ENCODE results near the gene TBC1D8. TPM values are rescaled to one million over a fixed set of nuclear protein-coding genes. Genes with fewer than 3 reads are reported as not detected.

TBC1D8 gene
- total and polyA plus RNA-seq, 2 of the 13 experiments (the other 11 are each of a cell fraction or from before 2014, with no cell fraction given): 45.1 to 95.4 TPM

- TF ChIP-seq, protein P1, sequence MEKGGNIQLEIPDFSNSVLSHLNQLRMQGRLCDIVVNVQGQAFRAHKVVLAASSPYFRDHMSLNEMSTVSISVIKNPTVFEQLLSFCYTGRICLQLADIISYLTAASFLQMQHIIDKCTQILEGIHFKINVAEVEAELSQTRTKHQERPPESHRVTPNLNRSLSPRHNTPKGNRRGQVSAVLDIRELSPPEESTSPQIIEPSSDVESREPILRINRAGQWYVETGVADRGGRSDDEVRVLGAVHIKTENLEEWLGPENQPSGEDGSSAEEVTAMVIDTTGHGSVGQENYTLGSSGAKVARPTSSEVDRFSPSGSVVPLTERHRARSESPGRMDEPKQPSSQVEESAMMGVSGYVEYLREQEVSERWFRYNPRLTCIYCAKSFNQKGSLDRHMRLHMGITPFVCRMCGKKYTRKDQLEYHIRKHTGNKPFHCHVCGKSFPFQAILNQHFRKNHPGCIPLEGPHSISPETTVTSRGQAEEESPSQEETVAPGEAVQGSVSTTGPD (CRISPR knock-in tag; IDR thresholded peaks at IDR 0.05): peak; percentile 78
- TF ChIP-seq, protein P2, sequence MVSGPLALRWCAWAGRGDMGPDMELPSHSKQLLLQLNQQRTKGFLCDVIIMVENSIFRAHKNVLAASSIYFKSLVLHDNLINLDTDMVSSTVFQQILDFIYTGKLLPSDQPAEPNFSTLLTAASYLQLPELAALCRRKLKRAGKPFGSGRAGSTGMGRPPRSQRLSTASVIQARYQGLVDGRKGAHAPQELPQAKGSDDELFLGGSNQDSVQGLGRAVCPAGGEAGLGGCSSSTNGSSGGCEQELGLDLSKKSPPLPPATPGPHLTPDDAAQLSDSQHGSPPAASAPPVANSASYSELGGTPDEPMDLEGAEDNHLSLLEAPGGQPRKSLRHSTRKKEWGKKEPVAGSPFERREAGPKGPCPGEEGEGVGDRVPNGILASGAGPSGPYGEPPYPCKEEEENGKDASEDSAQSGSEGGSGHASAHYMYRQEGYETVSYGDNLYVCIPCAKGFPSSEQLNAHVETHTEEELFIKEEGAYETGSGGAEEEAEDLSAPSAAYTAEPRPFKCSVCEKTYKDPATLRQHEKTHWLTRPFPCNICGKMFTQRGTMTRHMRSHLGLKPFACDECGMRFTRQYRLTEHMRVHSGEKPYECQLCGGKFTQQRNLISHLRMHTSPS (CRISPR knock-in tag; IDR thresholded peaks at IDR 0.05; ENCODE audit: low read depth): no peak
- TF ChIP-seq ZNF7 (CRISPR knock-in tag; IDR thresholded peaks at IDR 0.05): no peak
- no peak for TF ChIP-seq ZFP62 (CRISPR knock-in tag; IDR thresholded peaks at IDR 0.05)
- TF ChIP-seq RARG (CRISPR knock-in tag; IDR thresholded peaks at IDR 0.05; ENCODE audit: low read depth): 0 out of 2 replicates have a peak, but pooled peaks have one; percentile 58
- TF ChIP-seq MTF2 (CRISPR knock-in tag; IDR thresholded peaks at IDR 0.05; ENCODE audit: borderline replicate concordance): no peak
- no peak for TF ChIP-seq CENPX (CRISPR knock-in tag; IDR thresholded peaks at IDR 0.05)
- peak; percentile 73; the same call in 1 of the 2 replicates for TF ChIP-seq FOXK1 (CRISPR knock-in tag; IDR thresholded peaks at IDR 0.05; ENCODE audit: borderline replicate concordance, low read depth)
- TF ChIP-seq ZNF138 (CRISPR knock-in tag; IDR thresholded peaks at IDR 0.05; ENCODE audit: low read depth): no peak
- no peak for TF ChIP-seq SP140L (CRISPR knock-in tag; IDR thresholded peaks at IDR 0.05; ENCODE audit: borderline replicate concordance)
- TF ChIP-seq, protein P3, sequence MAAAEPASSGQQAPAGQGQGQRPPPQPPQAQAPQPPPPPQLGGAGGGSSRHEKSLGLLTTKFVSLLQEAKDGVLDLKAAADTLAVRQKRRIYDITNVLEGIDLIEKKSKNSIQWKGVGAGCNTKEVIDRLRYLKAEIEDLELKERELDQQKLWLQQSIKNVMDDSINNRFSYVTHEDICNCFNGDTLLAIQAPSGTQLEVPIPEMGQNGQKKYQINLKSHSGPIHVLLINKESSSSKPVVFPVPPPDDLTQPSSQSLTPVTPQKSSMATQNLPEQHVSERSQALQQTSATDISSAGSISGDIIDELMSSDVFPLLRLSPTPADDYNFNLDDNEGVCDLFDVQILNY (CRISPR knock-in tag; conservative IDR thresholded peaks at IDR 0.05): no peak
- no peak for TF ChIP-seq NRL (CRISPR knock-in tag; IDR thresholded peaks at IDR 0.05; ENCODE audit: borderline replicate concordance)
- TF ChIP-seq RBM22 (optimal IDR thresholded peaks at IDR 0.05; ENCODE audit: low read length): peak; percentile 41
- TF ChIP-seq MAFG (CRISPR knock-in tag; IDR thresholded peaks at IDR 0.05): no peak
- TF ChIP-seq ZNF747 (CRISPR knock-in tag; IDR thresholded peaks at IDR 0.05; ENCODE audit: borderline replicate concordance): peak; percentile 54; the same call in 1 of the 2 replicates
- TF ChIP-seq MED13 (CRISPR knock-in tag; IDR thresholded peaks at IDR 0.05): no peak
- no peak for TF ChIP-seq ZC3H13 (CRISPR knock-in tag; IDR thresholded peaks at IDR 0.05)
- no peak for TF ChIP-seq ZNF431 (CRISPR knock-in tag; IDR thresholded peaks at IDR 0.05; ENCODE audit: borderline replicate concordance, low read depth)
- peak; percentile 80; the same call in 1 of the 2 replicates for TF ChIP-seq HOXA5 (CRISPR knock-in tag; IDR thresholded peaks at IDR 0.05)
- TF ChIP-seq ZNF33A (CRISPR knock-in tag; IDR thresholded peaks at IDR 0.05; ENCODE audit: borderline replicate concordance): 0 out of 2 replicates have a peak, but pooled peaks have one; percentile 33
- TF ChIP-seq RAD51 (IDR thresholded peaks at IDR 0.05; ENCODE audit: borderline replicate concordance): no peak
- TF ChIP-seq THYN1 (CRISPR knock-in tag; IDR thresholded peaks at IDR 0.05; ENCODE audit: borderline replicate concordance, low read depth): no peak
- no peak for TF ChIP-seq DNMT1 (CRISPR knock-in tag; IDR thresholded peaks at IDR 0.05)
- TF ChIP-seq ZNF781 (CRISPR knock-in tag; IDR thresholded peaks at IDR 0.05; ENCODE audit: borderline replicate concordance, not compliant biosample characterization): peak; percentile 26
- TF ChIP-seq ZSCAN31 (CRISPR knock-in tag; IDR thresholded peaks at IDR 0.05; ENCODE audit: low read depth): 0 out of 2 replicates have a peak, but pooled peaks have one; percentile 33
- TF ChIP-seq MYNN (CRISPR knock-in tag; IDR thresholded peaks at IDR 0.05; ENCODE audit: low read depth): no peak
- no peak for TF ChIP-seq HNRNPL (IDR thresholded peaks at IDR 0.05; ENCODE audit: low read depth, low read length)
Observed at GRCh38 chr2:101124643-101125366, 26.4 kb downstream of the TBC1D8 start (continued).

Measured in HepG2 (cell line).